ENCODE data around the gene CBR3. TPM values are rescaled to one million over a fixed set of nuclear protein-coding genes. Genes with fewer than 3 reads are reported as not detected.

The CBR3 gene
- total and polyA plus RNA-seq, 2 donors (not counting 1 experiment from before 2014, with no cell fraction given) = 1.9 to 11.3 TPM

GRCh38 chr21:36092681-36093080 lies 42.2 kb upstream of the CBR3 start:
- POLR2A ChIA-PET = no interaction called here
- TF ChIP-seq EZH2 (IDR thresholded peaks at IDR 0.05; ENCODE audit: borderline replicate concordance, insufficient read depth, low read depth, low read length, poor library complexity, severe bottlenecking) = no peak

GRCh38 chr21:36093512-36093911 lies 41.4 kb upstream of the CBR3 start:
- DNase-seq = no peak
- Histone ChIP-seq H3K9ac (ENCODE audit: low read length) (no peak overlapping the region), H3K36me3 (replicated peaks in 1 of 2; ENCODE audit: control extremely low read depth in 1 of 2, control insufficient read depth in 1 of 2, extremely low read depth in 1 of 2, insufficient read depth in 2 of 2, low read length in 1 of 2) (no peaks in the 10 kb centered on the region), H3K79me2 (ENCODE audit: control insufficient read depth, insufficient read depth, low read length) (no peaks in the 10 kb centered on the region), H3K9me3 (ENCODE audit: control extremely low read depth in 1 of 3, control insufficient read depth in 2 of 3, insufficient read depth in 1 of 3, low read length in 2 of 3) (peaks cover 0 to 20% (median 19%) of the 10 kb centered on the region in 3 donors), H3K4me1 (ENCODE audit: control insufficient read depth in 2 of 2, insufficient read depth in 2 of 2, low read length in 2 of 2) (peaks cover 6 to 10% of the 10 kb centered on the region in 2 donors), H3K27ac (ENCODE audit: low read length in 2 of 2) (no peak overlapping the region), H3K27me3 (replicated peaks in 1 of 4; ENCODE audit: control extremely low read depth in 1 of 4, control insufficient read depth in 3 of 4, insufficient read depth in 4 of 4, low read length in 3 of 4) (peaks cover 0 to 3% (median 0%) of the 10 kb centered on the region in 4 experiments), H3K4me3 (ENCODE audit: control extremely low read depth in 1 of 5, extremely low read depth in 1 of 5, insufficient read depth in 1 of 5, low read depth in 2 of 5, low read length in 4 of 5) (no peak overlapping the region), H2AFZ (ENCODE audit: insufficient read depth, low read depth, low read length, poor library complexity, severe bottlenecking) (no peak overlapping the region), H3K4me2 (replicated peaks; ENCODE audit: low read depth, low read length, poor library complexity, severe bottlenecking) (no peak overlapping the region), H4K20me1 (ENCODE audit: control insufficient read depth, insufficient read depth, low read length, poor library complexity, severe bottlenecking) (no peaks in the 10 kb centered on the region)
- WGBS (ENCODE audit: insufficient coverage) = 90% methylated on average over 1 of the region's 1 CpG
- ChIA-PET CTCF (no interaction called here), POLR2A (no interaction called here)
- TF ChIP-seq CTCF (IDR thresholded peaks at IDR 0.05) (no peak), EZH2 (IDR thresholded peaks at IDR 0.05; ENCODE audit: borderline replicate concordance, insufficient read depth, low read depth, low read length, poor library complexity, severe bottlenecking) (no peak)
- Mint-ChIP-seq H3K9me3 (ENCODE audit: insufficient read depth) (peaks cover 4% of the 10 kb centered on the region), H3K27me3 (peaks cover 5% of the 10 kb centered on the region), H3K4me1 (peaks cover 14% of the 10 kb centered on the region), H3K4me3 (no peak overlapping the region), H3K27ac (no peak overlapping the region)
- ATAC-seq (ENCODE audit: low read depth) = no peak
- intact Hi-C loops (cut with micrococcal nuclease) = no loop called here

More at GRCh38 chr21:36092681-36093080, 42.2 kb upstream of the CBR3 start:
- Histone ChIP-seq H3K27me3 (replicated peaks in 1 of 4; ENCODE audit: control extremely low read depth in 1 of 4, control insufficient read depth in 3 of 4, insufficient read depth in 4 of 4, low read length in 3 of 4) (peaks cover 0 to 3% (median 0%) of the 10 kb centered on the region in 4 experiments), H3K4me1 (ENCODE audit: control insufficient read depth in 2 of 2, insufficient read depth in 2 of 2, low read length in 2 of 2) (peaks cover 2% of the 10 kb centered on the region in 2 donors), H3K4me2 (replicated peaks; ENCODE audit: low read depth, low read length, poor library complexity, severe bottlenecking) (no peak overlapping the region), H3K4me3 (ENCODE audit: control extremely low read depth in 1 of 5, extremely low read depth in 1 of 5, insufficient read depth in 1 of 5, low read depth in 2 of 5, low read length in 4 of 5) (no peak overlapping the region), H4K20me1 (ENCODE audit: control insufficient read depth, insufficient read depth, low read length, poor library complexity, severe bottlenecking) (no peaks in the 10 kb centered on the region), H2AFZ (ENCODE audit: insufficient read depth, low read depth, low read length, poor library complexity, severe bottlenecking) (no peak overlapping the region), H3K27ac (ENCODE audit: low read length in 2 of 2) (no peak overlapping the region), H3K79me2 (ENCODE audit: control insufficient read depth, insufficient read depth, low read length) (no peaks in the 10 kb centered on the region), H3K9me3 (ENCODE audit: control extremely low read depth in 1 of 3, control insufficient read depth in 2 of 3, insufficient read depth in 1 of 3, low read length in 2 of 3) (peaks cover 0 to 20% (median 19%) of the 10 kb centered on the region in 3 donors), H3K9ac (ENCODE audit: low read length) (no peak overlapping the region), H3K36me3 (replicated peaks in 1 of 2; ENCODE audit: control extremely low read depth in 1 of 2, control insufficient read depth in 1 of 2, extremely low read depth in 1 of 2, insufficient read depth in 2 of 2, low read length in 1 of 2) (no peaks in the 10 kb centered on the region)
- CTCF ChIA-PET = no interaction called here
- Mint-ChIP-seq H3K4me1 (peaks cover 5% of the 10 kb centered on the region), H3K4me3 (no peak overlapping the region), H3K27ac (no peak overlapping the region), H3K9me3 (ENCODE audit: insufficient read depth) (peaks cover 4% of the 10 kb centered on the region), H3K27me3 (peaks cover 5% of the 10 kb centered on the region)
- ATAC-seq (ENCODE audit: low read depth) = no peak
- intact Hi-C loops (cut with micrococcal nuclease) = no loop called here
- no peak for DNase-seq
